ENCODE measurements around the gene WDR91.

WDR91 gene

DNA sequence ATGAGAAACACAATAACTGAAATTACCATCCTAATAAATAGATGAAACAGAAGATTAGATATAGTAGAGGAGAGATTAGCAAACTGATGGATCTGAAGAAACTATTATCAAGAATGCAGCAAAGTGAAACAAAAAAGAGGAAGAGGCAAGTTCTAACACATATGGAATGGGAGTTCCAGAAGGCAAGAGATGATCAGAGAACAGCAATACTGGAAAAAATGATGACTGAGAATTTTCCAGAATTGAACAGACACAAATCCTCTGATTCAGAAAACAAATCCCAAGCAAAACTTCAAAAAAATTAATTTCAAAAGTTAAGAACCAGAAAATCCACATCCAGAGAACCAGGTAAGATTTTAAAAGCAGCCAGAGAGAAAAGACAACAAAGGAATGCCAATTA, 20.6 kb downstream of the WDR91 start:
- in situ Hi-C loops (cut with HindIII; ENCODE audit: low pct_unique_long_range_greater_than_20kb, low sequenced_read_pairs) = no loop called here
- no peak for TF ChIP-seq JUND (IDR thresholded peaks at IDR 0.05; ENCODE audit: low read depth)
- no peak for DNase-seq (ENCODE audit: low read depth in 1 of 2, low spot score in 1 of 2)

DNA sequence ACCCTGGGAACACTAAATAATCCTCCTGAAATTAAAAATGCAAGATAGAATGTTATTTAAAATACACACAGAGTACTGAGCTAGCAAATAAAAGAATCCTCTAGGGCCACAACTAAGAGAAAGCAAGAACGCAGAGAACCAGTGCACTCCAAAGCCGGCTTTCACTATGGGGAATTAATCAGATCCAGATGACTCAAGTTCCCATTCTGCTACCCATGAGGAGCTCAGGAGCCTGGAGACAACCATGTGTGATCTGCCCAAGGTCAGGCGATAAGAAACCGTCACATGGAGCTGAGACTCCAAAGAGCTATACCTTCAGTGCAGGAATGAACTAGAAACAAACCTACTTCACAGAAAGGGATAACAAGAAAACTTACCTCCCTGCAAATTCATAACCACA, 21.4 kb downstream of the WDR91 start:
- DNase-seq (ENCODE audit: low read depth in 1 of 2, low spot score in 1 of 2) = no peak
- in situ Hi-C loops (cut with HindIII; ENCODE audit: low pct_unique_long_range_greater_than_20kb, low sequenced_read_pairs) = no loop called here
- TF ChIP-seq JUND (IDR thresholded peaks at IDR 0.05; ENCODE audit: low read depth) = no peak

DNA sequence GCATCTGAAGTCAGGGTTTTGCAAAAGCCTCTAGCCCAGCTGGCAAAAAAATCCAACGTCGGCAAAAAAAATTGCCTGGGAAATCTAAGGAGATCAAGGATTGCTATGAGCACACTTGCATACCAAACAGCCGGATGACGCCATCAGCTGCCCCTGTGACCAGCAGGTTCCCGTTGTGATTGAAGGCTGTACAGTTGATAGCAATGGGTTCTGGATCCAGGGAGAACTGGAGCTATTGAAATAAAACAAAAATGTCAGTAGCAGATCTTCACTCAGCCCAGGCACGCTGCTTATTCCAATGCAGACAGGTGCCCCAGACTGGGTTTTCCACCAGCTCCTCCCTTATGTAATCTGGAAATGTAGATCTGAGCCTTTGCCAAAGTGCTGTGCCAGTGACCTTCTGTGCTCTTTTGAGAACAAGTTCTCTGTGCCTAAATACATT, 22.1 kb downstream of the WDR91 start:
- TF ChIP-seq JUND (IDR thresholded peaks at IDR 0.05; ENCODE audit: low read depth) = no peak
- in situ Hi-C loops (cut with HindIII; ENCODE audit: low pct_unique_long_range_greater_than_20kb, low sequenced_read_pairs) = no loop called here
- no peak for DNase-seq (ENCODE audit: low read depth in 1 of 2, low spot score in 1 of 2)

DNA sequence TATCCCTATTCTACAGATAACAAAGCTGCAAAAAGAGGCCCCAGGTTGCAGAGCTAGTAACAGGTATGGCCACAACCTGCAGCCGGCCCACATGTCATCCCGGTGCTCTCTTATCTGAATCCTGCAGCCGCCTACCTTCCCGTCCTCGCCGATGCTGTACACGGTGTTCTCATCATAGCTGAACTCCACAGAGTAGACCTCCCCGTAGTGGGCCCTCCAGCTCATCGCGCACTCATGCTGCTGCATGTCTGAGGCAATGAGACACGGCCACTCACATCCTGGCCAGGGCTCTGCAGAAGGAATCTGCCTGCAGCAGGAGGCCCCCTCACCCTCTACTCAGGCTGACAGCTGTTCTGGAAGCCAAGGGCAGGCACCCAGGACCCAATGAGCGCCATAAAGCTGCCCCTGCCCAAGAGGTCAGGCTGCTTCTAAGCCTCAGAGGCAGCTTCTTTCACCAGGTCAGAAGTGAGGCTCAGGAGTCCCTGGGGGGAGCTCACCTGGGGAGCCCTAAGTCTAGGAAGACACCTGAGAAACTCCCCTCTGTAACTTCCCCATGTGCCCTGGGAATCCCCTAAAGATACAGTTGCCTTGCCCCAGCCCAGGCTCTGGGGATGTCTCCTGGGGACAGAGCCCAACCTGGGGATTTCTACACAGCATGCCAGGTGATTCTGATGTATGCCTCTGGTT, 22.9 kb downstream of the WDR91 start:
- DNase-seq (ENCODE audit: low read depth in 1 of 2, low spot score in 1 of 2) = no peak
- TF ChIP-seq JUND (IDR thresholded peaks at IDR 0.05; ENCODE audit: low read depth) = no peak
- in situ Hi-C loops (cut with HindIII; ENCODE audit: low pct_unique_long_range_greater_than_20kb, low sequenced_read_pairs) = no loop called here

DNA sequence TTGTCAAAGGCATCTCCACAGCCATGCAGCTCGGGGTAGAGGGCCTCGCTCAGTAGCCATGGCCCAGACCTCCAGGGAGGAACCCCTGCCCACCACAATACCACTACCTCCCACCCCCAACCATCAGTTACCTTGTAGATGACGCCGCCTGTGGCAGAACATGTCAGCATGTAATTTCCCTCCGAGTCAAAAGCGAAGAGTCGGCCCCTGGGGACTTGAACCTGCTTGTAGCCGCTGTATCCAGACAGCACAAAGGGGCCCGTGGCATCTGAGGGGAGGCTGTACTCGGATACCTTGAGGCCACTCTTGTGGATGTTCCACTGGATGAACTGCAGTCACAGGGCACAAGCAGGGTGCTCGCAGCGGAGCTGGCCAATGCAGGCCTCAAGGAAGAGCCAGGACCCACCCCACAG, 24.5 kb downstream of the WDR91 start:
- DNase-seq (ENCODE audit: low read depth in 1 of 2, low spot score in 1 of 2) = no peak
- in situ Hi-C loops (cut with HindIII; ENCODE audit: low pct_unique_long_range_greater_than_20kb, low sequenced_read_pairs) = no loop called here
- no peak for TF ChIP-seq JUND (IDR thresholded peaks at IDR 0.05; ENCODE audit: low read depth)

- TF ChIP-seq JUND (IDR thresholded peaks at IDR 0.05; ENCODE audit: low read depth) = no peak
- in situ Hi-C loops (cut with HindIII; ENCODE audit: low pct_unique_long_range_greater_than_20kb, low sequenced_read_pairs) = no loop called here
- DNase-seq (ENCODE audit: low read depth in 1 of 2, low spot score in 1 of 2) = no peak
Measured at GRCh38 chr7:135186261-135186540, 25.1 kb downstream of the WDR91 start.

DNA sequence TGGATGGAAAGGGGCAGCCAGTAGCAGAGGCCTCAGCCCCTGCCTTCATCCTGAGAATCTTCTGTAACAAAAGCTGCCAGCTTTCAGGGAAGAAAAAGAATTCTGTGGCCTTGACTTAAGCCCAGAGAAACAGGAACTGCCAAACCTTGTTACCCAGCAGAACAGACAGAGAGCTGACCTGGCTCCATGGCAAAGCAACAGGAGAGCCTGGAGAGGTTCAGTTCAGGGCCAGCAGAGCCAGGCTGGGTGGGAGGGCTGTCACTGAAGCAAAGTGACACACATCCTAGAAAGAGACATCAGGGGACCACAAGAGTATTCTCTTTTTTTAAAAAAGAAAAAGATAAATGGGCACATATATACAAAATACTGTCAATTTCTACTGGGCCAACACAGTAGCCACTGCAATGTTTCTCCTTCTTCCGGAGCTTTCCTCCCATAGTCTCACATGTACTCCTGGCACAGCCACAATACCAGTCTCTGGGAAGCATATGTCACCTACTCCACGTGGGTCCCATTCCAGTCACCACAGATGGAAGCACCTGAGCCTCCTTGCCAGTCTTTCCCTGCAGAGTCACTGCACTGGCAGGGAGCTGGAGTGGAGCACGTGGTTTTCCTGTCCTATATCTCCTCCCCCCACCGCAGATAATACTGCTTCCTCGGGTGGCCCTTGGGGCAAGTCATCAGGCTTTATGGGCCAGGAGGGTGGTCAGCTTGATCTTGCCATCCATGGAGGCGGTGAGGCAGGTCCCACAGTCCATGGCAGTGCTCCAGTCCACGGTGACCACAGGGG, 25.7 kb downstream of the WDR91 start:
- no peak for TF ChIP-seq JUND (IDR thresholded peaks at IDR 0.05; ENCODE audit: low read depth)
- no peak for DNase-seq (ENCODE audit: low read depth in 1 of 2, low spot score in 1 of 2)
- in situ Hi-C loops (cut with HindIII; ENCODE audit: low pct_unique_long_range_greater_than_20kb, low sequenced_read_pairs) = no loop called here

DNA sequence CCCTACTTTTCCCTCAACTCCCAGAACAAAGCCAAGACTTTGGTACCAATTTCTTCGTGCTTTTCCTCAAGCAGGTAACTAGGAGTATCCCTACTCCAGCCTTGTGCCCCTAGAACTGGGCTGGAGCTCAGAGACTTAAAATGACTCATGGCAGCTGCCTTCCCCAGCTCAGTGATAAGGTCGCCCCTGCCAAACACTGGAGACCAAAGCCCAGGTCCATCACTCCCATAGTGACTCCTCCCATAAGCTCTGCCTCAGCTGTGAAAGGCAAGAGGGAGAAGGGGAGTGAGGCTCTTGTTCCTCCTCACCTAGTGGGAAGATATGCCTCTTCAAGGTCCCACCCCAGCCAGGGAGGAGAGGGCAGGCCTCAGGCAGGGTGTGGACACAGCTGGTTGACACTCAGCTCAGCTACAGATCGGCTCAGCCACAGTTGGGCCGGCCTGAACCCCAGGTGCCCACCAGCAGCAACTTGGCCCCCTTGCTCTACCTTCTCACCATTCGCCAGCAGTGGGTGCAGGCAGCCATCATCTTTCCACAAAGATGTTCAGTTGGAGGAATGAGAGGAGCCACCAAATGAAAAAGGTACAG, 27.0 kb downstream of the WDR91 start:
- no peak for TF ChIP-seq JUND (IDR thresholded peaks at IDR 0.05; ENCODE audit: low read depth)
- DNase-seq (ENCODE audit: low read depth in 1 of 2, low spot score in 1 of 2) = no peak
- in situ Hi-C loops (cut with HindIII; ENCODE audit: low pct_unique_long_range_greater_than_20kb, low sequenced_read_pairs) = no loop called here

DNA sequence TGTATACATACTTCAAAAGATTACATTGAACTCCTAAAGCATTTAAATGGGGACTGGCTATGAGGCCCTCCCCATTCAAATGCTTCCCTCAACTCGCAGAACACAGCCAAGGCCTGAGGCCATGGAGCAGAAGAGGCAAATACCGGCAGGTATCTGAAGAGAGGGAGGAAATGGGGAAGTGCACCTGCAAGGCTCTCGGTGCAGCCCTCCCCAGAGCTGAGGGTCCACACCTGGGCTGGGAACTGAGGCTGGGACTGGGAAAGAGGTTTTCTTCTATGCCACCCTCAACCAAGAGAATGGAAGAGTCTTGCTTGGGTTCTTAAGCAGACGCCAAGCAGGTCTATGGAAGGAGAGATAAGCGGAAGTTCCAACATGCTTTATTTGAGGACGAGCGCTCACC, 27.8 kb downstream of the WDR91 start:
- in situ Hi-C loops (cut with HindIII; ENCODE audit: low pct_unique_long_range_greater_than_20kb, low sequenced_read_pairs) = no loop called here
- no peak for DNase-seq (ENCODE audit: low read depth in 1 of 2, low spot score in 1 of 2)
- TF ChIP-seq JUND (IDR thresholded peaks at IDR 0.05; ENCODE audit: low read depth) = no peak

- TF ChIP-seq JUND (IDR thresholded peaks at IDR 0.05; ENCODE audit: low read depth) = no peak
- in situ Hi-C loops (cut with HindIII; ENCODE audit: low pct_unique_long_range_greater_than_20kb, low sequenced_read_pairs) = no loop called here
- DNase-seq (ENCODE audit: low read depth in 1 of 2, low spot score in 1 of 2) = no peak
Measured at GRCh38 chr7:135181929-135182678, 29.2 kb downstream of the WDR91 start.

DNA sequence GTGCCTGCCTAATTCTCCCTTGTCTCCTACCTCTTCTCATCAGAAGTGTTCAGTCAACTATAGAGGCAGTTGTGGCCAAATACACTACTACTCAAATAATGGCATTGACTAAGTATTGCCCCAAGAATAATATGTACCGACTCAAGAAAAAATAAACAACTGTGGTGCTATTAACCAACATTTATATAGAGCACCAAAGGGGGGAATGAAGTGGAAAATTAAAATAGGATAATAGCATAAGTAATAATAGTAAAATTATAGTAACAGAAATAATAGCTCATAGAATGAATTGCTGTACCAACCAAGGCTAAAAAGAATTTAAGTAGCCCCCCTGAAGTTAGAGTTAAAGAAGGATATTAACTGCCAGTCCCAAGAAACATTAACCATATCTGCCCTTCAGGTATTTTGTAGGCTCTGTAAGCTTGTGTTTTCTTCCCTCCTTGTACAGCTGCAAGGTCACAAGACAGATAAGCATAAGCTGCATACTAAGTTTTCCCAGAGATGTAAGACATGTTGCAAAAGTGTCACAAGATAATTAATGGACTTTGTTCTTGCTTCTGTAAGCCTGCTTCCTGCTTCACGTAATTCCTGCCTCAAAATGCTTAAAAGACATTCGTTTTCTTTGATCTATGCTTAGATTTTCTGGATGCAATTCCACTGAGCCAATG, 29.9 kb downstream of the WDR91 start:
- in situ Hi-C loops (cut with HindIII; ENCODE audit: low pct_unique_long_range_greater_than_20kb, low sequenced_read_pairs) = no loop called here
- DNase-seq (ENCODE audit: low read depth in 1 of 2, low spot score in 1 of 2) = no peak
- TF ChIP-seq JUND (IDR thresholded peaks at IDR 0.05; ENCODE audit: low read depth) = no peak

GRCh38 chr7:135180122-135180521, 31.2 kb downstream of the WDR91 start:
- in situ Hi-C loops (cut with HindIII; ENCODE audit: low pct_unique_long_range_greater_than_20kb, low sequenced_read_pairs) = no loop called here

More at GRCh38 chr7:135180122-135180521, 31.2 kb downstream of the WDR91 start:
- DNase-seq (ENCODE audit: low read depth in 1 of 2, low spot score in 1 of 2) = no peak
- no peak for TF ChIP-seq JUND (IDR thresholded peaks at IDR 0.05; ENCODE audit: low read depth)
